Nephron progenitor cell (in vitro differentiated cells): ENCODE results near the gene DGKI.

Experiments
- DNase-seq: peaks from one replicate; pipeline ENCODE4 v3.0.0; 2021
- H3K27ac Mint-ChIP-seq: 2 replicates; pipeline ENCODE4 v1.8.0; 2021; ENCODE audit warnings: mild to moderate bottlenecking, moderate library complexity, mixed read lengths
- H3K27me3 Mint-ChIP-seq: 2 replicates; pipeline ENCODE4 v1.8.0; 2021; ENCODE audit warnings: mild to moderate bottlenecking, low read depth, mixed read lengths; ENCODE audit not compliant: poor library complexity
- H3K36me3 Mint-ChIP-seq: 2 replicates; pipeline ENCODE4 v1.8.0; 2021; ENCODE audit warnings: low read depth, mixed read lengths
- H3K4me1 Mint-ChIP-seq: 2 replicates; pipeline ENCODE4 v1.8.0; 2021; ENCODE audit warnings: mixed read lengths
- H3K4me3 Mint-ChIP-seq: 2 replicates; pipeline ENCODE4 v1.8.0; 2021; ENCODE audit warnings: mild to moderate bottlenecking, moderate library complexity, mixed read lengths
- H3K9me3 Mint-ChIP-seq: 2 replicates; pipeline ENCODE4 v1.8.0; 2021; ENCODE audit warnings: mild to moderate bottlenecking, moderate library complexity, mixed read lengths
- TF ChIP-seq, protein P1 (sequence below): fragments of 200-600 bp; sonication (generic); IDR thresholded peaks from 2 replicates; pipeline ENCODE4 v1.5.0; 2021; ENCODE audit warnings: antibody characterized with exemption

The DGKI gene

DNA sequence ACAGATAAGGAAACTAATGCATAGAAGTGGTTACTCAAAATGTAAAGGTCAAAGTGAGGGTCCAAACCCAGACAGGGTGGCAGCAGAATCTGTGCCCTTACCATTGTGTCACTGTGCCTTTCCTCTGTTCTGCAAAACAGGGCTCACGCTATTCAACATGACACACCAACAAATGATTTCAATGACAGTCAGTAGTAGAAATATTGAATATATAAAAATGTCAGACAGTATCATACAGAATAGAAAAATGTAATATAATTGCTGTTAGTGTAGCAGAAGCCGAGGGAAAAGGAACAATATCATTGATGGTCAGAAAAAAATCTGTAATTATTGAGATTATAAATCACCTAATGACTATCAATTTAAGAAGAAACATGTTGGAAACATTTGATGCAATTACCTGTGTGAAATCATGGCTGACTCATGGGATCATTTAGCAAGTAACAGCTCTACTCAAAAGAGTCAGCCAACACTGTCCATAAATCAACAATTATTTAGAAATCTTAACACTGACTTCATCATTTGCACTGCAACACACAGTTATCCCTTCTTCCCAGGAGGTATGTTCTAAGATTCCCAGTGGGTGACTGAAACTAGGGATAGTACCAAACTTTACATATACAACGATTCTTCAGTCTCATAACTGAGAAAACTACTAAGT is 198.7 kb downstream of the DGKI start:
- no peak for DNase-seq
- H3K4me3 Mint-ChIP-seq, result no peak overlapping the region
- H3K4me1 Mint-ChIP-seq, result no peaks in the 10 kb centered on the region
- H3K36me3 Mint-ChIP-seq, result no peaks in the 10 kb centered on the region
- TF ChIP-seq, protein P1, sequence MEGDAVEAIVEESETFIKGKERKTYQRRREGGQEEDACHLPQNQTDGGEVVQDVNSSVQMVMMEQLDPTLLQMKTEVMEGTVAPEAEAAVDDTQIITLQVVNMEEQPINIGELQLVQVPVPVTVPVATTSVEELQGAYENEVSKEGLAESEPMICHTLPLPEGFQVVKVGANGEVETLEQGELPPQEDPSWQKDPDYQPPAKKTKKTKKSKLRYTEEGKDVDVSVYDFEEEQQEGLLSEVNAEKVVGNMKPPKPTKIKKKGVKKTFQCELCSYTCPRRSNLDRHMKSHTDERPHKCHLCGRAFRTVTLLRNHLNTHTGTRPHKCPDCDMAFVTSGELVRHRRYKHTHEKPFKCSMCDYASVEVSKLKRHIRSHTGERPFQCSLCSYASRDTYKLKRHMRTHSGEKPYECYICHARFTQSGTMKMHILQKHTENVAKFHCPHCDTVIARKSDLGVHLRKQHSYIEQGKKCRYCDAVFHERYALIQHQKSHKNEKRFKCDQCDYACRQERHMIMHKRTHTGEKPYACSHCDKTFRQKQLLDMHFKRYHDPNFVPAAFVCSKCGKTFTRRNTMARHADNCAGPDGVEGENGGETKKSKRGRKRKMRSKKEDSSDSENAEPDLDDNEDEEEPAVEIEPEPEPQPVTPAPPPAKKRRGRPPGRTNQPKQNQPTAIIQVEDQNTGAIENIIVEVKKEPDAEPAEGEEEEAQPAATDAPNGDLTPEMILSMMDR, result no peak
- H3K9me3 Mint-ChIP-seq, result no peaks in the 10 kb centered on the region
- H3K27me3 Mint-ChIP-seq, result peaks cover 5% of the 10 kb centered on the region
- no peak overlapping the region for H3K27ac Mint-ChIP-seq

DNA sequence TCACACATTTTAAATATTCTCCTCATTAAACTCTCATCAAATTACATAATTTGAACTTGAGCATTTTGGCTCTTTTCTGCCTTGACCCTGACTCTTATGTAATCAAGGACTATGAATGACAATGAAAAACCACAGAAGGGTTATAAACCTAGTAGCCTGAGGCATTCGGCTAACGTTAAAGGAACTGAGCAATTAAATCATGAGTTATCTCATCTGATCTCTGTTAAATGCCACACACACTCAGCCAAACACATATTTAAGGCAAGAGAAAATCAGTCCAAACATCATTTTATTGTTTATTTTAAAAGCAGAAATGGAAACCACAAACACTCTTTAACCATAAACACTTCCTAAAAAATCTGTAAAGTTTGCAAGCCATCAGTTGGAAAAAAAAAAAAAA is 204.3 kb downstream of the DGKI start:
- H3K27ac Mint-ChIP-seq, result no peak overlapping the region
- TF ChIP-seq, protein P1, result no peak
- no peak for DNase-seq
- H3K4me1 Mint-ChIP-seq, result no peaks in the 10 kb centered on the region
- H3K36me3 Mint-ChIP-seq, result no peaks in the 10 kb centered on the region
- H3K4me3 Mint-ChIP-seq, result no peak overlapping the region
- H3K27me3 Mint-ChIP-seq, result peaks cover 7% of the 10 kb centered on the region
- no peaks in the 10 kb centered on the region for H3K9me3 Mint-ChIP-seq

DNA sequence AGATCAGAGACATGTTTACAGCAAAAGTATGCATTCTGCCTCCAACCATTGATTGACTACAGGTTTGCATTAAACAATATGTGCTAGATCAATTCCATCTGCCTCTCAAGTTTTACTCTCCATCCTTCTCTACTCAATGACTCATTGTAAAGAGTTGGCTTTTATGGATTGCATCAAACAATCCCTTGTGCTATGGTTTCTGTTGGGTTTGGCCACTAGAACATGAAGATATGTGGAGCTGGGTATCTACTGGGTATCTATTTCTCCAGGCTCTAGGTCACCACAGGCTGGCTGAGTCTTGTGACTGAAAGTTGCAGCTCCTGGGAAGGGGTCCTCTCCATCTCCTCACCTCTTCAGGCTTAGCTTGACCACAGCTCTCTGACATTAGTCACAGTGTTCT is 204.7 kb downstream of the DGKI start:
- Mint-ChIP-seq H3K27me3 (peaks cover 7% of the 10 kb centered on the region), H3K9me3 (no peaks in the 10 kb centered on the region), H3K36me3 (no peaks in the 10 kb centered on the region), H3K27ac (no peak overlapping the region), H3K4me3 (no peak overlapping the region), H3K4me1 (no peaks in the 10 kb centered on the region)
- no peak for DNase-seq
- TF ChIP-seq, protein P1, result no peak

GRCh38 chr7:137636376-137636775 is 210.4 kb downstream of the DGKI start:
- Mint-ChIP-seq H3K36me3 (no peaks in the 10 kb centered on the region), H3K4me3 (no peak overlapping the region), H3K9me3 (no peaks in the 10 kb centered on the region), H3K27ac (no peak overlapping the region), H3K27me3 (peaks cover 5% of the 10 kb centered on the region), H3K4me1 (no peaks in the 10 kb centered on the region)
- no peak for DNase-seq
- TF ChIP-seq, protein P1, result no peak

- Mint-ChIP-seq H3K9me3 (no peaks in the 10 kb centered on the region), H3K4me3 (no peak overlapping the region), H3K27ac (no peak overlapping the region), H3K27me3 (peaks cover 5% of the 10 kb centered on the region), H3K36me3 (no peaks in the 10 kb centered on the region), H3K4me1 (no peaks in the 10 kb centered on the region)
- TF ChIP-seq, protein P1, result no peak
- DNase-seq, result no peak
Observed at GRCh38 chr7:137635874-137636273, 210.9 kb downstream of the DGKI start.

DNA sequence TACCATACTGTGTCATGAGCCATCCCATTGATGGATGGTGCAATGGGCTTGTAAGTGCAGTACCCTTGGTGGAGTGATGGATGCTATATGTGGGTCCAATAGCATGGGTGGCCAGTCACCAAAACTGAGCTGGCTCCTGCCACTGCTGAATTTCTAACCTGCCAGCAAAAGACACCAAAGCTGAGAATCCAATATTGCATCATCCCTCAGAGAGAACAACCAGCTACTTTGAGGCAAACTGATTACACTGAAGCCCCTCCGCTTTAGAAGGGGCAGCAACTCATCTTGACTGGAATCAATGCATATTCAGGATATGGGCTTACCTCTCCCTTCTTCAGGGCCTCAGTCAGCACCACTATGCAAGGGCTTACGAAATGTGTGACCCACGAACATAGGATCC is 211.6 kb downstream of the DGKI start:
- TF ChIP-seq, protein P1, result no peak
- H3K27me3 Mint-ChIP-seq, result peaks cover 5% of the 10 kb centered on the region
- H3K4me3 Mint-ChIP-seq, result no peak overlapping the region
- no peak overlapping the region for H3K27ac Mint-ChIP-seq
- DNase-seq, result no peak
- H3K36me3 Mint-ChIP-seq, result no peaks in the 10 kb centered on the region
- no peaks in the 10 kb centered on the region for H3K9me3 Mint-ChIP-seq
- no peaks in the 10 kb centered on the region for H3K4me1 Mint-ChIP-seq
